Measurements from ENCODE around the gene TMEM123. TPM values are rescaled to one million over a fixed set of nuclear protein-coding genes. Genes with fewer than 3 reads are reported as not detected.

Gene TMEM123
- total RNA-seq, 1 experiment from 2014 or later = 149 TPM

- DNase-seq (ENCODE audit: low read depth) = no peak
Observed at GRCh38 chr11:102472127-102472526, 19.6 kb upstream of the TMEM123 start.

- DNase-seq (ENCODE audit: low read depth) = no peak
Observed at GRCh38 chr11:102471474-102471873, 18.9 kb upstream of the TMEM123 start.

- DNase-seq (ENCODE audit: low read depth) = no peak
Observed at GRCh38 chr11:102470251-102470650, 17.7 kb upstream of the TMEM123 start.

- DNase-seq (ENCODE audit: low read depth) = no peak
Observed at GRCh38 chr11:102469196-102469821, 16.7 kb upstream of the TMEM123 start.

GRCh38 chr11:102468616-102469195 lies 16.1 kb upstream of the TMEM123 start:
- DNase-seq (ENCODE audit: low read depth) = peak; percentile 23

GRCh38 chr11:102467853-102468580 lies 15.5 kb upstream of the TMEM123 start:
- no peak for DNase-seq (ENCODE audit: low read depth)

GRCh38 chr11:102467080-102467708 lies 14.6 kb upstream of the TMEM123 start:
- no peak for DNase-seq (ENCODE audit: low read depth)

GRCh38 chr11:102465696-102466095 lies 13.1 kb upstream of the TMEM123 start:
- no peak for DNase-seq (ENCODE audit: low read depth)

- no peak for DNase-seq (ENCODE audit: low read depth)
Observed at GRCh38 chr11:102464859-102465500, 12.4 kb upstream of the TMEM123 start.

GRCh38 chr11:102464037-102464436 lies 11.5 kb upstream of the TMEM123 start:
- no peak for DNase-seq (ENCODE audit: low read depth)

GRCh38 chr11:102462610-102463009 lies 10.0 kb upstream of the TMEM123 start:
- no peak for DNase-seq (ENCODE audit: low read depth)

- no peak for DNase-seq (ENCODE audit: low read depth)
Observed at GRCh38 chr11:102459393-102459792, 6.8 kb upstream of the TMEM123 start.

- DNase-seq (ENCODE audit: low read depth) = no peak
Observed at GRCh38 chr11:102458548-102458947, 6.0 kb upstream of the TMEM123 start.

GRCh38 chr11:102457865-102458264 lies 5.3 kb upstream of the TMEM123 start:
- no peak for DNase-seq (ENCODE audit: low read depth)

GRCh38 chr11:102457056-102457677 lies 4.6 kb upstream of the TMEM123 start:
- no peak for DNase-seq (ENCODE audit: low read depth)

- no peak for DNase-seq (ENCODE audit: low read depth)
Observed at GRCh38 chr11:102456381-102456780, 3.8 kb upstream of the TMEM123 start.

GRCh38 chr11:102453921-102454320 lies 1.4 kb upstream of the TMEM123 start:
- no peak for DNase-seq (ENCODE audit: low read depth)

- DNase-seq (ENCODE audit: low read depth) = no peak
Observed at GRCh38 chr11:102453302-102453695, 734 bp upstream of the TMEM123 start.

- DNase-seq (ENCODE audit: low read depth) = peak; percentile 72
Observed at GRCh38 chr11:102451681-102452460, 694 bp downstream of the TMEM123 start.

- DNase-seq (ENCODE audit: low read depth) = no peak
Observed at GRCh38 chr11:102451041-102451680, 1.4 kb downstream of the TMEM123 start.

Measured in LHCN-M2 (cell line).